ENCODE results near the gene PCARE. TPM values are rescaled to one million over a fixed set of nuclear protein-coding genes. Genes with fewer than 3 reads are reported as not detected.
A peak's percentile ranks its signal among the peaks of the same experiment; 100 is the strongest.
"Not testable (repeated sequence)": the region's sequence is repeated elsewhere in the genome, so short reads cannot be mapped to it uniquely, and the experiment has no call there.

The PCARE gene
- total RNA-seq, 1 donor from 2014 or later = not detected

GRCh38 chr2:29097569-29097968 lies 23.2 kb upstream of the PCARE start:
- DNase-seq (ENCODE audit: low spot score) (no peak), ATAC-seq (no peak)

GRCh38 chr2:29096969-29097368 lies 22.6 kb upstream of the PCARE start:
- DNase-seq (ENCODE audit: low spot score) (no peak), ATAC-seq (peak; percentile 24)

DNA sequence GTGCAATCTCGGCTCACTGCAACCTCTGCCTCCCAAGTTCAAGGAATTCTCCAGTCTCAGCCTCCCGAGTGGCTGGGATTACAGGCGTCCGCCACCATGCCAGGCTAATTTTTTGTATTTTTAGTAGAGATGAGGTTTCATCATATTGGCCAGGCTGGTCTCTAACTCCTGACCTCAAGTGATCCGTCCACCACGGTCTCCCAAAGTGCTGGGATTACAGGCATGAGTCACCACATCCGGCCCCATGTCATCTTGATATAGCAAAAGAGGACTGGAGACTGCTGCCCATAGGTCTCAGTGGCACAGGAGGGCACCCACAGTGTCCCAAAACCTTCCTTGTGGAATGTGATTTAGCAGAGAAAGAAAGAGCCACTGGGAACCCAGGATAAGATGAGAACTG lies 16.0 kb upstream of the PCARE start:
- ATAC-seq = not testable (repeated sequence)

DNA sequence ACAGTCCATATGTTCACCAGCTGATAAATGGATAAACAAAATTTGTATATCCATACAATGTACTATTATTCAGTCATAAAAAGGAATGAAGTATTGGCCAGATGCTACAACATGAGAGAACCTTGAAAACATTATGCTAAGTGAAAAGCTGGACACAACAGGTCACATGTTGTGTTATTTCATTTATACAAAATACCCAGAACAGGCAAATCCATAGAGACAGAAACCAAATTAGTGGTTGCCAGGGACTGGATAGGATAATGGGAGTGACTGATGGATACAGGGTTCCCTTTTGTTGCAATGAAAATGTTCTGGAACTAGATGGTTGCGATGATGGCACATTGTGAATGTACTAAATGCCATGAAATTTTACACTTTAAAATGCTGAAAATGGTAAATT lies 10.2 kb upstream of the PCARE start:
- no peak for ATAC-seq
- DNase-seq (ENCODE audit: low spot score) = no peak

More for the DNA sequence above, 16.0 kb upstream of the PCARE start:
- not testable (repeated sequence) for DNase-seq (ENCODE audit: low spot score)

- no peak for DNase-seq (ENCODE audit: low spot score)
- no peak for ATAC-seq
Observed at GRCh38 chr2:29082804-29083495, 8.6 kb upstream of the PCARE start.

DNA sequence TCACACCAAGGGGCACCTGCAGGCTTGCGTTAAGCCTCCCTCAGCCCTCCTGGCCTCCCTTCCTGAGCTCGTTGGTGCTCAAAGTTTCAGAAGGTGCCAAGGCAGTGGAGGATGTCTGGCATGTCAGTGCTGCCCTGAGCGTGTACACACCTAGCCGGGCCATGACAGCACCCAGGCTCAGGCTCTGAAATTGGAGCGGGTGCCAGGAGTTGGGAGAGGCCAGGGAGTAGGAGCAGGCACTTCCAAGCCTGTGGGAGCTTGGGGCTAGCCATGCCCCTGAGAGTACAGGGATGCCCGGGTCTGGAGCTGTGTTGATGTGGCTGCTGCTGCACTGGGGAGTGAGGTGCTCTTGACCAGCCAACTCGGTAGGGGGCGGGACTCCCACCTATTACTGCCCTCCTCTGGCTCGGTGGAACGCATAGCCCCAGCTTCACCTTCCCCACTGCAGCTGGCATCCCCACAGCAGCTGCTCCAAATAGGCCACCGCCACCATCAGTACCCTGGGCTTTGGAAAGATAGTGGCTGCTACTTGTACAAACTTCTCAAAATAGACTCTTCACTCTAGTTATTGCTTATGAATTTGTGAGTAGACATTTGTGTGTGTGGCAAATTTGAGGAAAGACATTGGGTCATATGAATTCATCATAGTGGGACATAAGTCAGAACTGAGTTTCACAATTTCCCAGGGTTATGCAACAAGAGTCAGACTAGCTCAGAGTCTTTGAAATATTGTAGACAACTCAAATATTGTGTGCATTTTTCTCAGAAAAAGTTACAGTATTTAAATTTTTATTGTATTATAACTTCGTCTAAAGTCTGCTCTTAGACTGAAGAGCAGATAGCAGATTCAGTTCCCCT lies 6.8 kb upstream of the PCARE start:
- ATAC-seq = no peak
- DNase-seq (ENCODE audit: low spot score) = no peak

DNA sequence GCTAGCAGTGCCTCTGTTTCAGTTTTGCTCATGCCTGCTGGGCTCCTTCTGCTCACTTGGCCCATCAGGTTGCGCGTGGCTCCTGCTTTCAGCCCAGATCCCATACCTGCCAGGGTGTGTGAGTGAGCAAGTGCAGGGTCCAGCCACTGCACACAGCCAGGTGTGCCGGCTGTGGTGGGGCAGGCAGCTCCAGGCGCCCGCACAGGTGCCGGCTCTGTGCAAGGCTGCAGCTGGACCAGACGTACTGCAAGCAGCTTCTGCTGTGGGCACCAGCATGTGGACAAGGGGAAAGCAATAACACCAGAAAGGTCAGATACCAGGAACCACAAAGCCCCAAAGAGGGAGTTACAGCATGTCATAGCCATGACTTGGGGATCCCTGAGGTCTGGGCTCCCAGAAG lies 5.6 kb upstream of the PCARE start:
- ATAC-seq = no peak
- DNase-seq (ENCODE audit: low spot score) = no peak

GRCh38 chr2:29075894-29076705 lies 1.8 kb upstream of the PCARE start:
- no peak for DNase-seq (ENCODE audit: low spot score)
- ATAC-seq = no peak

DNA sequence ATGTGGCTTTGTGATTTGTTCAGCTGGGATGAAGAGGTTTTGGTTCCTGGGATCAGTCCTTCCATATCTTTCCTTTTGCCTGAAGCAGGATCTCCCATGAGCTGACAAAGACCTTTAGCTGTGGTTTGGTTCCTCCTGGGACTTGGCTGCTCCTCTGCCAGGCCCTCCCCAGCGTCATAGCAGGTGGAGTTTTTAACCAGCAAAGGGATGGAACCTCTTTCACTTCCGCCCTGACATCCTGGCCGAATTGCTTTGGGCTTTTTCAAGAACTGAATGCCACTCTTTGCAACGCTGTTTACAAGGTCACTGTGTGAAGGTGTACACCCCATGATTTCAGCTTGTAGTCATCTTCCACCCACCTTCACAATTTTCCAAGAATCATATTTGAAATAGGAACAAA lies 390 bp downstream of the PCARE start:
- DNase-seq (ENCODE audit: low spot score) (no peak), ATAC-seq (no peak)

DNA sequence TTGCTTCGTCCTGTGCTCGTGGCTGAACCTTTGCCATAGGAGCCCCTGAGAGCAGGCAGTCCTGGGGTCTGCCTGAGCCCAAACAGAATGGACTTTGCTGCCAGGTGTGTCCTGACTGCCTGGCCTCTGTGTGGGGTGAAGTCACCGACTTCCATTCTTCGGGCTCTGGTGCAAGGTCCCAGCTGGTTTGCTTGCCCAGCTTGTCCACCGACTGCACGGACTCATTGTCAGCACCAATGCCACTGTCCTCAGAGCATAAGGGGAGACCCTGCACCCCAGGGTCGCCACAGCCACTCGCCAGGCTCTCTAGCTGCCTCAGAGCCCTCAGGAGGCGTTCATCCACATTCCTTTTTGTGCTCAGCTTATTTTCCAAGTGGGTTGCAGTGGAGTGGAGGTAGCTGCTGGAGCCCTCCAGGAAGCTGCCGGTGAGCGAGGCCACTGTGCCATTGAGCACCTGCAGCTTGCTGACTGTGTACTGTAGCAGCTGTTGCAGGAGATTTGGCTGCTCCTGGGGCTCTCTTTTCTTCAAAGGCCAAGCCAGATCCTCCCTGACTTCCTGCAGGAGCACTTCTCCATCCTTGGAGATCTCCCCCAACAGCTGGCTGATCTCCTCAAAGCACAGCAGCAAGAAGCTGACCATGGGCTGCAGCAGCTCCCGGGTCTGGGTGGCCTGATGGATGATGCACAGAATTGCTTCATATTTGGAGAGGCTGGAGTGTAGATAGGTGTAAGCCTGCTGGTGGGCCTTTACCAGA lies 1.2 kb downstream of the PCARE start:
- no peak for DNase-seq (ENCODE audit: low spot score)

GRCh38 chr2:29072251-29072650 lies 2.1 kb downstream of the PCARE start:
- ATAC-seq (no peak), DNase-seq (ENCODE audit: low spot score) (peak; percentile 28)

More for the DNA sequence above, 1.2 kb downstream of the PCARE start:
- ATAC-seq = no peak

GRCh38 chr2:29071032-29071975 lies 3.0 kb downstream of the PCARE start:
- DNase-seq (ENCODE audit: low spot score) (peak; percentile 34), ATAC-seq (no peak)

GRCh38 chr2:29070526-29070925 lies 3.8 kb downstream of the PCARE start:
- DNase-seq (ENCODE audit: low spot score) = peak; percentile 24
- no peak for ATAC-seq

DNA sequence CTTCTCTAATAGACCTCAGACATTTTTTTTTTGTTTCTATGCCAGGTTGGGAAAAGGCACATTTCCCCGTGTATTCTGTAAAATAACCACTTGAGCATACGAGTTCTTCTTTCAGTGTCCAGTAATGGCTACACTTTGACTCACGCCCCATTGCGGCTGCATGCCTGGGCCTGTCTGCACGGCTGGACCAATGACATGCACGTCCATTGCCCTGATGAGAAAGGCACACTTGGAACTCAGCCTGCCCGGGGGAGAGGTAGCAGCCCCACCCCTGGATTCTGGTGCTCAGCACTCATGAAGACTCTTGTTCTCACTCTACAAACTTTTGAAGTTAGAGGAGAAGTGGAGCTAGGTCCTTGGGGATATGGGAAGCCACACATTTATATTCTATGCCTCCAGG lies 5.8 kb downstream of the PCARE start:
- no peak for DNase-seq (ENCODE audit: low spot score)

GRCh38 chr2:29066997-29067605 lies 7.2 kb downstream of the PCARE start:
- no peak for ATAC-seq
- no peak for DNase-seq (ENCODE audit: low spot score)

More for the DNA sequence above, 5.8 kb downstream of the PCARE start:
- ATAC-seq = no peak

DNA sequence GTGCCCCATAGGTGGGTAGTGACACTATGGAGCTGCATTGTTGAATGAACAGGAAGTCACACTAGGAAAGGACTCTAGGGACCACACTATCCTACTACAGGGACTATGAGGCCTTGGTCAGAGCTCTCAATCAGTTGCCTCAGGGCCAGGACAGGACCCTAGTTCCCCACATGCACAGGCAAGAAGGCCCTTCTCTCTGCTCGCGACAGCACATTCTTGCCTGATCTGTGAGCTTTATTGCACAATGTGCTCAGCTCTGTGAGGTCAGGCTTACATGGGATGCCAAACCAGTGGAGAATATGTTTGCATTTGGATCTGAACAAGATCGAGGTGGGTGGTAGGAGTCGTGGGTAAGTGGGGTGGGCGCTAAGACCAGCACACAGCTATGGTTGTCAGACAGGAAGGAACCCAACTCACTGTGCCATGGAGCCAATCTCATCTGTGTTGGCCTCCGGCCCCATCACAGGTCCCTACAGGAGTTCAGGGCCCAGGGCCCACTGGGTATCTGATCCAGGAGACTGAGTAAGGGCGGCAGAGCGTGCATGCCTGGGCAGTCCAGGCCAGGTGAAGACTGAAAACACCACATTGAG lies 8.0 kb downstream of the PCARE start:
- DNase-seq (ENCODE audit: low spot score) (no peak), ATAC-seq (peak; percentile 51)

DNA sequence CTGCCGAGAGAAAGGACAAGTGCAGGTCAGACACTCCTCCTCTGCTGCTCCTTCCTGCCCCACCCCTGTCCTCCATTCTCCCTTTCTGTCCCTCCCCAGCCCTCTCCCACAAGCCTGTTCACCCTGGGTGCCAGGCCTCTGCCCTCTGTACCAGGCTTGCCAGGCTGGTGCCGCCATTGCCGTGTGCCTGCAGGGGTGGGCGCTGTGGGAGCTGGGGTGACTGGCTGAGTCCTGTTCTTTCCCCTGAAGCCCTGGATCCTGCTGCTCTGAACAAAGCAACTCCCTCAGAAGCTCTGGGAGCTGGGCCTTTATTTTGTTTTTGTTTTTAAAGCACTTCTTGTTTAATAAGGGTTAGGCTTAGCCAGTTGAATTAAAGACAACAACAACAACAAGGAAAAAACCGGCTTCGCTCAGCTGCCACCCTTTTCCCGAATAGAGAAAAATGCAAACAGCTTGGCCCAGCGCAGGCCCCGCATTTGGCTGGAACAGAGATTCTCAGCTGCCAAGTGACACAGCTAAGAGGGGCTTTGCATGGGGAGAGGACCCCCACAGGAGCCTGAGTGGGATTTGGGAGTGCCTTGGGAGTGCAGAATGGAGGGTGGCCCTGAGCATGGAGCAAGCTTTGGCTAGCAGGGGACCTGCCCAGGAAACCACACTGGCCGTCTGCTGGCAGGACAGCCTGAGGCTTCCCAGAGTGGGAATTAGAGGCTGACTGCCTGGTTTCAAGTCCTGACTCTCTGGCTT lies 9.1 kb downstream of the PCARE start:
- ATAC-seq = no peak
- DNase-seq (ENCODE audit: low spot score) = no peak

DNA sequence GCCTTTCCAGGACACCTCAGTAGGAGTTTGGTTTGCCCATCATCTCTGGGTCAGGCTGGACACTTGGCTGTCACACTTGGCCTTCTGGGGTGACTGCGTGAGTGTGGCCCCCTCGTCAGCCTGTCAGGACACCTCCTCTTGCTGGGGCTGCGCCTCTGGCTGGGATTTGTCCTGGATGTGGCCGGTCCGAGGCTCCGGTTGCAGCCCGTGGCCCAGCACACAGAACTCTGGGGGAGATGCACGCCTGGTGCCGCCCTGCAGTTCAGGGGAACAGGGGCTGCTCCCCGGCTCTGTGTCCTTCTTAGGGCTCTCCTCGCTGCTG lies 9.6 kb downstream of the PCARE start:
- DNase-seq (ENCODE audit: low spot score) (no peak), ATAC-seq (no peak)

Measured in left lobe of liver (tissue), 2 donors.